ENCODE data around the gene SMIM17.

- TF ChIP-seq FOXM1 (IDR thresholded peaks at IDR 0.05; ENCODE audit: borderline replicate concordance) (no peak), ZNF384 (IDR thresholded peaks at IDR 0.05) (no peak), TARDBP (IDR thresholded peaks at IDR 0.05) (no peak), HDGF (IDR thresholded peaks at IDR 0.05; ENCODE audit: borderline replicate concordance) (no peak), BHLHE40 (IDR thresholded peaks at IDR 0.05; ENCODE audit: borderline replicate concordance) (no peak), PKNOX1 (IDR thresholded peaks at IDR 0.05) (no peak), ELF4 (IDR thresholded peaks at IDR 0.05) (no peak), SP1 (IDR thresholded peaks at IDR 0.05) (no peak)
These were observed 11.2 kb downstream of the SMIM17 start for GRCh38 chr19:56654151-56654550.

Data from HEK293T (cell line).